ENCODE measurements around the gene KLHL22. TPM values are rescaled to one million over a fixed set of nuclear protein-coding genes. Genes with fewer than 3 reads are reported as not detected.
"Not testable (repeated sequence)": the region's sequence is repeated elsewhere in the genome, so short reads cannot be mapped to it uniquely, and the experiment has no call there.

Gene KLHL22
- total RNA-seq, result 10 to 100 TPM in 4 of 6 donors, 1 to 10 TPM in 2; 9.9 to 15.0 (median 12.4) TPM
- polyA plus RNA-seq, result 10 to 100 TPM; 22.2 to 22.9 TPM

GRCh38 chr22:20494978-20495860 lies at the start of gene KLHL22:
Gene KLHL22 (minus strand): TSS chr22:20495795. CDS start chr22:20489211, 6,584 bp downstream.
- Histone ChIP-seq H3K36me3 (no peaks in the 10 kb centered on the region), H3K9me3 (no peaks in the 10 kb centered on the region), H3K4me3 (peak within 1 kb of the TSS; percentile 55 to 80 (median 74)), H3K4me1 (peaks cover 0 to 6% (median 5%) of the 10 kb centered on the region in 3 donors), H3K27me3 (no peaks in the 10 kb centered on the region), H3K27ac (peak within 1 kb of the TSS; percentile 67 to 91 (median 80))
- ATAC-seq (peak; percentile 7 to 43 (median 12)), DNase-seq (peak in 4 of 6 donors; percentile 24 to 84 (median 61)), FAIRE-seq (no peak)
- intact Hi-C loops (cut with DNase I), result loop anchor here in 1 of 3 donors (10.0 kb wide), 1 partner anchor 70 kb away; no protein-coding TSS in a partner anchor
- 1% methylated on average over 45 to 108 of the region's 108 CpGs for WGBS, 2 donors
- TF ChIP-seq CTCF (IDR thresholded peaks at IDR 0.05), result no peak

GRCh38 chr22:20545318-20545634 lies 49.7 kb upstream of the KLHL22 start:
- WGBS, 2 donors, result 93 to 96% methylated on average over 3 of the region's 3 CpGs
- intact Hi-C loops (cut with DNase I); FAIRE-seq; ATAC-seq; H3K27ac ChIP-seq; H3K4me3 ChIP-seq; H3K36me3 ChIP-seq; DNase-seq; H3K9me3 ChIP-seq; H3K4me1 ChIP-seq; H3K27me3 ChIP-seq: not testable (repeated sequence)

- intact Hi-C loops (cut with DNase I), result no loop called here
Measured at GRCh38 chr22:20542736-20543135, 47.1 kb upstream of the KLHL22 start.

GRCh38 chr22:20542055-20542454 lies 46.5 kb upstream of the KLHL22 start:
- DNase-seq (no peak), ATAC-seq (no peak), FAIRE-seq (no peak)
- Histone ChIP-seq H3K9me3 (no peaks in the 10 kb centered on the region), H3K36me3 (peaks cover 0 to 10% (median 0%) of the 10 kb centered on the region in 3 donors), H3K4me1 (no peaks in the 10 kb centered on the region), H3K27ac (no peak overlapping the region), H3K4me3 (no peak overlapping the region), H3K27me3 (no peaks in the 10 kb centered on the region)
- 92 to 93% methylated on average over 3 of the region's 3 CpGs for WGBS, 2 donors
- no peak for TF ChIP-seq CTCF (IDR thresholded peaks at IDR 0.05)
- intact Hi-C loops (cut with DNase I), result no loop called here

More at GRCh38 chr22:20542736-20543135, 47.1 kb upstream of the KLHL22 start:
- Histone ChIP-seq H3K27me3 (no peaks in the 10 kb centered on the region), H3K36me3 (peaks cover 0 to 4% (median 0%) of the 10 kb centered on the region in 3 donors), H3K9me3 (no peaks in the 10 kb centered on the region), H3K4me3 (no peak overlapping the region), H3K4me1 (no peaks in the 10 kb centered on the region), H3K27ac (no peak overlapping the region)
- DNase-seq (no peak), FAIRE-seq (no peak), ATAC-seq (no peak)
- no peak for TF ChIP-seq CTCF (IDR thresholded peaks at IDR 0.05)

- H3K27me3 ChIP-seq; intact Hi-C loops (cut with DNase I); H3K4me3 ChIP-seq; H3K27ac ChIP-seq; FAIRE-seq; DNase-seq; H3K4me1 ChIP-seq; ATAC-seq; H3K9me3 ChIP-seq: not testable (repeated sequence)
- WGBS, 2 donors, result 95 to 97% methylated on average over 8 of the region's 8 CpGs
- H3K36me3 ChIP-seq, result peaks cover 0 to 10% (median 0%) of the 10 kb centered on the region in 3 donors
Measured at GRCh38 chr22:20538875-20539274, 43.3 kb upstream of the KLHL22 start.

- Histone ChIP-seq H3K4me3 (no peak overlapping the region), H3K9me3 (no peaks in the 10 kb centered on the region), H3K36me3 (peaks cover 0 to 10% (median 0%) of the 10 kb centered on the region in 3 donors), H3K27me3 (no peaks in the 10 kb centered on the region), H3K4me1 (no peaks in the 10 kb centered on the region), H3K27ac (no peak overlapping the region)
- WGBS, 2 donors, result 95 to 97% methylated on average over 7 of the region's 7 CpGs
- DNase-seq, result no peak
- ATAC-seq, result no peak
- no peak for TF ChIP-seq CTCF (IDR thresholded peaks at IDR 0.05)
- intact Hi-C loops (cut with DNase I), result no loop called here
- FAIRE-seq, result no peak
Measured at GRCh38 chr22:20537983-20538382, 42.4 kb upstream of the KLHL22 start.

Data from pancreas (tissue), 10 donors.